HL-60 (cell line): ENCODE data around the gene OR52B6.

Source experiments
- DNase-seq, 2 experiments: peaks; one replicate each; pipeline ENCODE4 v3.0.0-alpha.2; 2010 to 2020; ENCODE audit warnings: low read depth in 1 of 2, low spot score in 1 of 2
- H3K27ac ChIP-seq: fragments of 250-450 bp; sonication (Bioruptor Pico); replicated peaks from 2 replicates; pipeline ENCODE4 v1.5.1; 2020; ENCODE audit warnings: mild to moderate bottlenecking, moderate library complexity
- H3K27me3 ChIP-seq: fragments of 250-450 bp; sonication (Bioruptor Pico); 2 replicates; pipeline ENCODE4 v1.5.1; 2021; ENCODE audit warnings: mild to moderate bottlenecking, moderate library complexity; ENCODE audit not compliant: insufficient read depth, poor library complexity, severe bottlenecking
- H3K4me3 ChIP-seq: replicated peaks from 2 replicates; pipeline ENCODE4 v1.5.1; 2011; ENCODE audit warnings: mild to moderate bottlenecking, control low read depth, low read length; ENCODE audit not compliant: insufficient read depth
- GABPA ChIP-seq: IDR thresholded peaks from 2 replicates; pipeline ENCODE4 v1.6.1; 2012; ENCODE audit warnings: low read depth
- POLR2AphosphoS5 ChIP-seq: IDR thresholded peaks from 2 replicates; pipeline ENCODE4 v1.6.1; 2012; ENCODE audit warnings: low read depth
- REST ChIP-seq: IDR thresholded peaks from 2 replicates; pipeline ENCODE4 v1.6.1; 2012; ENCODE audit warnings: low read depth; ENCODE audit not compliant: insufficient replicate concordance
- SPI1 ChIP-seq: IDR thresholded peaks from 2 replicates; pipeline ENCODE4 v1.6.1; 2012; ENCODE audit warnings: low read depth, mild to moderate bottlenecking, borderline replicate concordance
- TF ChIP-seq, protein P1 (sequence below): IDR thresholded peaks from one replicate; pipeline ENCODE4 v1.5.1; 2011; ENCODE audit warnings: low read length, control low read depth, inconsistent platforms; ENCODE audit not compliant: insufficient read depth

OR52B6 gene

GRCh38 chr11:5536482-5536881 lies 44.2 kb upstream of the OR52B6 start:
- H3K27ac ChIP-seq = no peak overlapping the region
- TF ChIP-seq SPI1 = no peak
- no peak for TF ChIP-seq REST
- TF ChIP-seq GABPA = no peak
- TF ChIP-seq, protein P1, sequence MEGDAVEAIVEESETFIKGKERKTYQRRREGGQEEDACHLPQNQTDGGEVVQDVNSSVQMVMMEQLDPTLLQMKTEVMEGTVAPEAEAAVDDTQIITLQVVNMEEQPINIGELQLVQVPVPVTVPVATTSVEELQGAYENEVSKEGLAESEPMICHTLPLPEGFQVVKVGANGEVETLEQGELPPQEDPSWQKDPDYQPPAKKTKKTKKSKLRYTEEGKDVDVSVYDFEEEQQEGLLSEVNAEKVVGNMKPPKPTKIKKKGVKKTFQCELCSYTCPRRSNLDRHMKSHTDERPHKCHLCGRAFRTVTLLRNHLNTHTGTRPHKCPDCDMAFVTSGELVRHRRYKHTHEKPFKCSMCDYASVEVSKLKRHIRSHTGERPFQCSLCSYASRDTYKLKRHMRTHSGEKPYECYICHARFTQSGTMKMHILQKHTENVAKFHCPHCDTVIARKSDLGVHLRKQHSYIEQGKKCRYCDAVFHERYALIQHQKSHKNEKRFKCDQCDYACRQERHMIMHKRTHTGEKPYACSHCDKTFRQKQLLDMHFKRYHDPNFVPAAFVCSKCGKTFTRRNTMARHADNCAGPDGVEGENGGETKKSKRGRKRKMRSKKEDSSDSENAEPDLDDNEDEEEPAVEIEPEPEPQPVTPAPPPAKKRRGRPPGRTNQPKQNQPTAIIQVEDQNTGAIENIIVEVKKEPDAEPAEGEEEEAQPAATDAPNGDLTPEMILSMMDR = no peak
- TF ChIP-seq POLR2AphosphoS5 = no peak
- H3K4me3 ChIP-seq = no peak overlapping the region
- DNase-seq = no peak
- H3K27me3 ChIP-seq = peaks cover 2% of the 10 kb centered on the region

GRCh38 chr11:5541427-5541826 lies 39.2 kb upstream of the OR52B6 start:
- TF ChIP-seq SPI1 = no peak
- TF ChIP-seq, protein P1 = no peak
- TF ChIP-seq REST = no peak
- no peak for TF ChIP-seq POLR2AphosphoS5
- TF ChIP-seq GABPA = no peak
- Histone ChIP-seq H3K27me3 (peaks cover 2% of the 10 kb centered on the region), H3K27ac (no peak overlapping the region), H3K4me3 (no peak overlapping the region)
- no peak for DNase-seq

GRCh38 chr11:5546457-5546856 lies 34.2 kb upstream of the OR52B6 start:
- TF ChIP-seq REST = no peak
- TF ChIP-seq GABPA = no peak
- TF ChIP-seq, protein P1 = no peak
- no peak for TF ChIP-seq SPI1
- TF ChIP-seq POLR2AphosphoS5 = no peak
- Histone ChIP-seq H3K4me3 (no peak overlapping the region), H3K27me3 (no peaks in the 10 kb centered on the region), H3K27ac (no peak overlapping the region)
- DNase-seq = no peak
